HG02981 (cell line): ENCODE measurements around the gene ZNF500.
"Not testable (repeated sequence)": the region's sequence is repeated elsewhere in the genome, so short reads cannot be mapped to it uniquely, and the experiment has no call there.

Experiments
- ATAC-seq: cut with Tn5 transposase; IDR thresholded peaks from one replicate; pipeline ENCODE4 v1.9.1; 2021; ENCODE audit warnings: mild to moderate bottlenecking, moderate library complexity; ENCODE audit not compliant: unreplicated experiment

Gene ZNF500

DNA sequence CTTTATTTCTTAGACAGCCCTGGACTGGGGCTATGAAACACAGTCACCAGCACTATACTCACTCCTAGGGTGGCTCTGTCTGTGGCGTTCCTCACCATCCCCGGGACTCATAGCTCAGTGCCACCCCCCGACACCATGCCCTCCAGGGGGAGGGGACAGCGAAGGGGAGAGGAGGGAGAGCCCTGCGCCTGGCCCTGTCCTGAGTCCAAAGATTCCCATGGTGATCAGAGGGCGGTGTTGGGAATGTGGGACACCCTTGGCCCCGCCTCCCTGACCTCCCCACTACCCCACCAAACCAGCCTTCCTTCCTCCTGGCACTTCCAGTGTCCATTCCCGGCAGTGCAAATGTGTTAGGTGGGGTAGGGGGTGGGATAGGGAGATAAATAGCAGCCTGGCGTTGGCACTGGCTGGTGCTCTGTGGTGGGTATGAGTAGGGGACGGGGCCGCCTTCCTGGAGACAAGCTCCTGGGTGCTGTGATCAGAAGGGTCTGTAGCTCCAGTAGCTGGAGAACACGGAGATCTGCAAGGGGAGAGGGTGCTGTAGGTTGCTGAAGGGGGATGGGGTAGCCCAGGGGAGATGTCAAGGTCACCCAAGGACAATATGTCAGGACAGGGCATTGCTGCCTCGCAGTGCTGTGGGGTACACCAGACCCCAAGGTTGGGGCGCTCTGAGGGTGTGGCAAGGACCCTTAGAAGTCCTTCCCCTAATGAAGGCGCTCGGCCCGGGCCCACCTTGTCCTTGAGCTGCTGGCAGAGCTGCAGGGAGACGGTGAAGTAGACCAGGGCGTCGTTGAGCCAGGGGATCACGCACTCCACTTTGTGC is 30.2 kb upstream of the ZNF500 start:
- no peak for ATAC-seq

DNA sequence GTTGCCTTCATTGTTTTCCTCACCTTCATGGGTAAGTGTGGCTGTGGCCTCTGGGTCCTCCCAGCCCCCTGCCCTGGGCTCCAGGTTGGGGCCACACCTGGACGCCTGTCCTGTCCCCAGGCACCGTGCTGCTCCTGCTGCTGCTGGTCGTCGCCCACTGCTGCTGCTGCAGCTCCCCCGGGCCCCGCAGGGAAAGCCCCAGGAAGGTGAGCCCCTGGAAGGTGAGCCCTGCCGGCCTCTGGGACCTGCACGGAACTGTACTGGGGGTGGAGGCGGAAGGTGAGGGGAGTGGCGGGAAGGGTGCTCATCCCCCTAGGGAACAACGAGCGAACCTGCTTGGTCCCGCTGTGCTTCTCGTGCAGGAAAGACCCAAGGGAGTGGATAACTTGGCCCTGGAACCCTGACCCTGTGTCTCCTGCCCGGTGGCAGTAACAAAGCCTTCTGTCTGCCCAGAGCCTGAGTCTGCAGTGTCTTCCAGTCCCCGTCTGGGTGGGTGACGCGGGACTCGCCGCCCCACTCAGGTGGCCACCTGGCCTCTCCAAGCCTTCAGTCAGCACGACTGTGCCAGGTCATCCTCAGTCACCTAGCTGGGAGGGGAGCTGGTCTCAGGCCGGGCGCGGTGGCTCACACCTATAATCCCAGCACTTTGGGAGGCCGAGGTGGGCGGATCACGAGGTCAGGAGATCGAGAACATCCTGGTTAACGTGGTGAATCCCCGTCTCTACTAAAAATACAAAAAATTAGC is 29.0 kb upstream of the ZNF500 start:
- ATAC-seq = no peak

DNA sequence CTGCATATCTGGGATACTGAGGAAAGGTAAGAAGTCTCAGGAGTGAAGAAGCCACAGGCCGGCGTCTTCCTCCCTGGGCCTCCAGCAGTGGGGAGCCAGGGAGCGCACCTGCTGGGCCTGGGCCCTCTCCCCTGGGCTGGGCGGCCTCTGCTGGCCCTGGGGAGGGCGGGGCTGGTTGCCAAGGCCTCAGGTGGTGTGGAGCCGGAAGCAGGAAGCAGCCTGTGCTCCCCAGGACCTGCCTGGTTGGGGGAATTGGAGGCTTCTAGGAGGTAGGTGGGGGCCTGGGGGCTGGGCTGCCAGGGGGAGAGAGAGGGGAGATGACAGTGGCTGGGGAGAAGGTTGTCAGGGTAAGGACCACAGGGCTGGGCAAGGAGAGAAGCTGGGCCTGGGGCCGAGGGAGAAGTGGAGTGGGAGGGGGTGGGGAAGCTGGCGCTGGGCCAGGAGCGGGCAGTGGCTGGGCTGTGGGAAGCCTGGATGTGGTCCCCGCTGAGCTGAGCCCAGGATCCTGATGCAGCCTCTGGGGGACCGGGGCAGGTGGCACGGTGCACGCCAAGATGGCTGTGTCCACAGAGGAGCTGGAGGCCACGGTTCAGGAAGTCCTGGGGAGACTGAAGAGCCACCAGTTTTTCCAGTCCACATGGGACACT is 28.3 kb upstream of the ZNF500 start, which contains the start of gene SMIM22:
SMIM22 (plus strand) TSS at position 189 of the 647 bp plus-strand sequence; CDS start at position 555, 366 bp downstream.
- ATAC-seq = no peak

DNA sequence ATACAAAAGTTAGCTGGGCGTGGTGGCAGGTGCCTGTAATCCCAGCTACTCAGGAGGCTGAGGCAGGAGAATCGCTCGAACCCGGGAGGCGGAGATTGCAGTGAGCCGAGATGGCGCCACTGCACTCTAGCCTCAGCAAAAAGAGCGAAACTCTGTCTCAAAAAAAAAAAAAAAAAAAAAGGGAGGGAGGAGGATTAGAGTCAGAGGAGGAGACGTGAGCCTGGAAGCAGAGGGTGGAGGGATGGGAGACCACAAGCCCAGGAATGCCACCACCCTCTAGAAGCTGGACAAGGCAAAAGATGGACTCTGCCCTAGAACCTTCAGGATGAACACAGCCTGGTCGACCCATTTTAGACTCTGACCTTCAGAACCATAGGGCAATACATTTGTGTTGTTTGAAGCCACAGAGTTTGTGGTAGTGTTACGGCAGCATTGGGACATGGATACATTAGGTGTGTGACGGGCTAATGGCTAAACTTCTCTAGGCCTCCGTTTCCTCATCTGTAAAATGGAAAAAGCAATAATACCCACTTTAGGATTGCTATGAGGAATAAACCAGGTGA is 26.1 kb upstream of the ZNF500 start:
- no peak for ATAC-seq

DNA sequence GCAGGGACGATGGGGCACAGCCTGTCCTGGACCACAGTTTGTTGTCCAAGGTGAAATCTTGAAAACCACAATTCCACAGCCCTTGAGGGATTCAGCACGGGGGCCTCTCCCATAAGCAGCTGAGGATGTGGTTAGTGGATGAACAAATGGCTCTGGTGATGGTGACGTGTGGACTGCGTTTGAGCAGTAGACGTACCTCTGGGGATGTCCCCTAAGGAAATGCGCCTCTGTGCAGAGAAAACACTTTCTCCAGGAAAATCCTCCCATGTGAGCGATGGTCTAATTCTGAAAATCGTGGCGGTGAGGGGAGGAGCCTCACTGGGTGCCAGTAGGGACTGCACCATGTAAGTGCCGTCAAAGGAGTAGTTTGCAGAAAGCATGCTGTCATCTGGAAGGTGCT is 23.9 kb upstream of the ZNF500 start:
- no peak for ATAC-seq

DNA sequence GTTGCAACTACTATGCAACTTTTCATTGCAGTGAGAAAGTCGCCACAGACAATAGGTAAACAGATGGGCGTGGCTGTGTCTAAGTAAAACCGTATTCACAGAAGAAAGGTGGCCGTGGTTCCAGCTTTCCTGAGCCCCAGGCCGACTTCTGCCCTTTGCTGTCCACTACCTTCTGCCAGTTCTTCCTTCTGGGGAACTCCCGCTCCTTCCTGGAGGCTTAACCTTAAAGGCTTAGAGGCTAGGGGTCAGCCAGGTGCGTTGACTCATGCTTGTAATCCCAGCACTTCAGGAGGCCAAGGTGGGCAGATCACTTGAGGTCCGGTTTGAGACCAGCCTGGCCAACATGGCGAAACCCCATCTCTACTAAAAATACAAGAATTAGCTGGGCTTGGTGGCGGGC is 23.3 kb upstream of the ZNF500 start:
- ATAC-seq = no peak

DNA sequence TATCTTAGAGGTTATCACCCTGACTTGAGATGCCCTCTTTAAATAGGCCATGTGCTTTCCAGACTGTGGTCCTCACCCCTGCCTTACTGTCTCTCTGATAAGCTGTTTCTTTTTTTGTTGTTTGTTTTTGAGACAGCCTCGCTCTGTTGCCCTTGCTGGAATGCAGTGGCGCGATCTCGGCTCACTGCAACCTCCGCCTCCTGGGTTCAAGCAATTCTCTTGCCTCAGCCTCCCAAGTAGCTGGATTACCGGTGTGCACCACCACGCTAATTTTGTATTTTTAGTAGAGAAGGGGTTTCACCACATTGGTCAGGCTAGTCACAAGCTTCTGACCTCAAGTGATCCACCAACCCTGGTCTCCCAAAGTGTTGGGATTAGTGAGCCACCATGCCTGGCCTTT is 21.9 kb upstream of the ZNF500 start:
- ATAC-seq = no peak

DNA sequence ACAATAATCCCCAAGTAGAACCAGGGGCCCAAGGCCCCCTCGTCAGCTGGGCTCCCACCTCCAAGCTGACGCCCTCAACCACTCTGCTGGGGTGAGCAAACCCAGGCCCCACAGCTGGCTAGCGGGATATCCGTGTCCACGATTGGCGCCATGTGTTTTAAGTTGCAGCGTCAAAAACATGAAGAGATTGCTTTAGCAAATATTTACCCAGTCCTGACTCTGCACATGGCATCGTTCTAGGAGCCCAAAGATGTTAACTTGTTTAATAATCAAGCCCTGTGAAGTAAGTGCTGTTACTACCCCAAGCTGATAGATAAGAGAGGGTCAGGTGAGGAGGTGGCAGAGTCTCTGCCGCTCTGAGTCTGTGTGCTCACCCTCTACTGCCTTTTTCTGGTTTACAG is 21.5 kb upstream of the ZNF500 start:
- no peak for ATAC-seq

DNA sequence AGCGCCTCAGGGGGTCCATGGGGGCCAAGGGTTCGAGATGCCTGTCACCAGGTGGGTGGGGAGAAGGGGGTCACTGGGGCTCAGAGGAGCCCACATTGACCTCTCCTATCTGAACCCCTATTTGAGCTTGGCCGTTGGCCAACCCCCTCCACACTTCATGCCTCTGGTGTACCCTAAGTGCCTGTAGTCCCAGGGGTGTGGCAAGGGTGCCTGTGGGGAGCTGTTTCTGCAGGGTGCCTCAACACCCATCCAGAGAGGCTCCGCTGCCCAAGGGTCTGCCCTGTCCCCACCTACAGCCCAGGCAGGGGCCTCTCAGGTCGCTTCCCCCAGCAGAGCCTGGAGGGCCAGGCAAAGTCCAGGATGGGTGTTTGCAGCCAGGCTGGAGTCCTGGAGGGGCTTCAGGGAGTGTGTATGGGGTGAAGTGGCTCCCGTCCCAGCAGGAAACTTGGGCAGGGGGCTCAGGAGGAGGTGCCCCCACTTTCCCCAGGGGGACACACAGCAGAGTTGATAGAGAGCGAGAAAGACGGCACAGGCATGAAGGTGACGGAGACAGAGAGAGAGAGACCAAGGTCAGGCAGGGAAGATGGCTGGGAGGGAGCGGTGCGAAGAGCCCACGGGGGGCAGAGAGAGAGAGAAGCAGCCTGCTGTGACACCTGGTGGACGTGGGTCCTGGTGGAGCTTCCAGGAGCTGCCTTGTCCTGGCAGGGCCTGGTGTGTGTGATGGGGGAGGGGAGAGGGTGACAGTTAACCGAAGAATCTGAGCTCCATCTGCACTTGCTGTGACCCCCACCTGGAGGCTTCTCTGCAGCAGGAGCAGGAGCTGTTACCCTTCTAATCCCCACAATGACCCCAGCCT is 20.9 kb upstream of the ZNF500 start, which contains the start of gene SEPTIN12:
SEPTIN12 (minus strand) TSS at position 719 of the 856 bp plus-strand sequence; CDS start at position 19, 700 bp downstream.
- no peak for ATAC-seq

DNA sequence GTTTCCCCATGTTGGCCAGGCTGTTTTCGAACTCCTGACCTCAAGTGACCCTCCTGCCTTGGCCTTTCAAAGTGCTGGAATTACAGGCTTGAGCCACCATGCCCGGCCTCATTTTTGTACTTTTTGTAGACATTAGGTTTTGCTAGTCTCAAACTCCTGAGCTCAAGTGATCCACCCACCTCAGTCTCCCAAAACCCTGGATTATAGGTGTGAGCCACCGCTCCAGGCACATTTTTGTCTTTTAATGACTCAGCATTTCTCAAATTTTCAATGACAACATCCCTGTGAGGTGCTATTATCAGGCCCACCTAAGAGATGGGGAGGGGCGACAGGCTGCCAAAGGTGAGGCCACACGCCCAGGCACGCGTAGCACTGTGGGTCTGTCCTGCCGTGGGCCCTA is 20.1 kb upstream of the ZNF500 start:
- no peak for ATAC-seq

DNA sequence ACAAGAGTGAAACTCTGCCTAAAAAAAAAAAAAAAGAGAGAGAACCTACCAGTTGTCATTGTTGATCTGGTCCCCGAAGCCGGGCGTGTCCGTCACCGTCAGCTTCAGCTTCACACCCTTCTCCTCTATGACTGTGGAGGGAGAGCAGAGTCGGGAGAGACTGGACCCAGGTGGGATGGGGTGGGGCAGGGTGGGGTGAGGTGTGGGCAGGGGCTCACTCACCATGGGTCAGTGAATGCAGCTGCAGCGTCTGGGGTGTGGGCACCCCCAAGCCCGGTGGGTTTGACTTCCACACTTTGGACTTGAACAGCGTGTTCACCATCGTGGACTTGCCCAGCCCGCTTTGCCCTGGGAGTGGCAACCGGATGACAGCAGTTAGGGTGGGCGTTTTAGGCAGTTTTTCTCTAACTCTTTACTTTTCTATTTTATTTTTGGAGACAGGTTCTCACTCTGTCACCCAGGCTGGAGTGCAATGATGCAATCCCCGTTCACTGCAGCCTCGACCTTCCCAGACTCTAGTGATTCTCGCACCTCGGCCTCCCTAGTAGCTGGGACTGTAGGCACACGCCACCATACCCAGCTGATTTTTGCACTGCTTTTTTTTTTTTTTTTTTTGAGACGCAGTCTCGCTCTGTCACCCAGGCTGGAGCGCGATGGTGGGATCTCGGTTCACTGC is 18.9 kb upstream of the ZNF500 start:
- no peak for ATAC-seq

DNA sequence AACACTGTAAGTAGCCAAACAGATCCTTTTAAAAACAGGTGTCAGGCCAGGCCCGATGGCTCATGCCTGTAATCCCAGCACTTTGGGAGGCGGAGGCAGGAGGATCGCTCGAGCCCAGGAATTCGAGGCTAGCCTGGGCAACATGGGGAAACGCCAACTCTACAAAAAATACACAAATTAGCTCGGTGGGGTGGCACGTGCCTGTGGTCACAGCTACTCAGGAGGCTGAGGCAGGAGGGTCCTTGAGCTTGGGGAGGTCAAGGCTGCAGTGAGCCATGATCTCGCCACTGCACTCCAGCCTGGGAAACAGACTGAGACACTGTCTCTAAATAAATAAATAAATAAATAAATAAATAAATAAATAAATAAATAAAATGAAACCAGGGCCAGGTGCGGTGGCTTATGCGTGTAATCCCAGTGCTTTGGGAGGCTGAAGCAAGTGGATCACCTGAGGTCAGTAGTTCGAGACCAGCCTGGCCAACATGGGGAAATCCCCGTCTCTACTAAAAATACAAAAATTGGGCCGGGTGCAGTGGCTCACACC is 17.6 kb upstream of the ZNF500 start:
- ATAC-seq = not testable (repeated sequence)

DNA sequence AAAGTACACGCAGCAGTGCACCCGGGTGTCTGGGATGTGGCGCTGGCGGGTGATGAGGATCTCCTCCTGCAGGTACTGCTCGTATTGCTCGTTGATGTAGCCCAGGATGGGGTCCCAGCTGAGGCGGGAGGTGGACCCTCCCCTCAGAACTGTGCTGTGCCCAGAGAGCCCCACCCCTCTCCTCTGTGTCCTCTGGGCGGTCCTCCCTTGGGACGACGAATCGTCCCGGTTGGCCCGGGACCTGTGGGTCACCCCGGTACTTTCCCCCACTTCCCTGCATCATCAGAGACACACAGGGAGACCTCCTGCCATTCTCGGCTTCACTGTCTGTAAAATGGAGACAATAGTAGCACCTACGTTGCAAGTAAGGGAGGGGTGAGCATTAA is 17.0 kb upstream of the ZNF500 start:
- no peak for ATAC-seq

DNA sequence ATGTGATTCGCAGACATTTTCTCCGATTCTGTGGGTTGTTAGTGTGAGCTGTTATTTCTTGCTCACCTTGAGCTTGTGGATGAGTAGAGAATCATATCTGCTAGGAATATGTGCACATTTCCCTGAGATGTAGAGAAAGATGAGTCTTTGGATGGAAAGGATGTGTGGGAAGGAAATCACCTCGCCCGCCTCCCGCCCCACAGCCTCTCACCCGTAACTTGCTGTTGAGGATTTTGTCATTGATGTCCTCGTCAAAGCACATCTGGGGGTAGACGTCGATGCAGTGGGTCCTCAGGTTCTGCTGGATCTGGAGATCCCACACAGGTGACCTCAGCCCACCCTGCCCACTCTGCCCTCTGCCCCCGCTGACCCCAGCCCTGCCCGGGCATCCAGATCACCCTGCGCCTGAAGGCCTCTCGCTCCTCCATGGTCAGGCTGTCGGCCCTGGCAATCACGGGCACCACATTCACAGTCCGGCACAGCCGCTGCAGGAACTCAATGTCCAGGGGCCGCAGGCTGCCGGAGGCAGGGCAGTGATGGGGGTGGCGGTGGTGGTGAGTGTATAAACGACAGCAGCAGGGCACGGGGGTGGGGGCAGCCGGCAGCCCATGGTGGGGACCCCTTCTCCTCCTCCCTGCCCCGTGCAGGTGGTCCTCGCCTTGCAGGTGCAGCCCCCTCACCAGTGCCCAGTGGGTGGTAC is 16.4 kb upstream of the ZNF500 start:
- ATAC-seq = no peak

DNA sequence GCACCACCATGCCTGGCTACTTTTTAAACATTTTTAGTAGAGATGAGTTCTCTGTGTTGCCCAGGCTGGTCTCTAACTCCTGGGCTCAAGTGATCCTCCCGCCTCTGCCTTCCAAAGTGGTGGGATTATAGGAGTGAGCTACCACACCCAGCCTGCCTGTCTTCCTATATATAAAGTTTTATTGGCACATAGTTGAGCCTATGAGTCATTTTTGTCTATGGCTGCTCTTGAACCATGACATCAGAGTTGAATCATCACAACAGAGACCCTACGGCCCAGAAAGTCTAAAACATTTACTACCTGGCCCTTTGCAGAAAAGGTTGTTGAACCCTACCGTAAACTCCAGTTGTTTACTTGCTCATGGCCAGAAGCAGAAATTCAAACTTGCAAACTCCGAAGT is 13.3 kb upstream of the ZNF500 start:
- ATAC-seq = no peak

DNA sequence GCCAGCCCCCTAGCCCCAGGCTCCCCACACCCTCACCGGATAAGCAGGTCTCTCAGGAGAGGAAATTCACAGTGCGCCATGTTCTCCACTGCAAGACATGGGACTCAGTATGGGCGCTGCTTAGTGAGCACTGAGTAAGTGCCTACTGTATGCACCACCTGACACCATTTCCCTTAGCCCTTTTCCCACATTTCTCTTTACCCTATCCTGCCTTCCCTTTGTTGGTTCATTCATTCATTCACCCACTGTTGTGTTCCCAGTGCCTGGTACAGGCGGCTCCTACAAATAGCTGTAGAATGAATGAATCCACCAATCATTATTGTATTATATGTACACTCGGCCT is 11.1 kb upstream of the ZNF500 start:
- no peak for ATAC-seq

DNA sequence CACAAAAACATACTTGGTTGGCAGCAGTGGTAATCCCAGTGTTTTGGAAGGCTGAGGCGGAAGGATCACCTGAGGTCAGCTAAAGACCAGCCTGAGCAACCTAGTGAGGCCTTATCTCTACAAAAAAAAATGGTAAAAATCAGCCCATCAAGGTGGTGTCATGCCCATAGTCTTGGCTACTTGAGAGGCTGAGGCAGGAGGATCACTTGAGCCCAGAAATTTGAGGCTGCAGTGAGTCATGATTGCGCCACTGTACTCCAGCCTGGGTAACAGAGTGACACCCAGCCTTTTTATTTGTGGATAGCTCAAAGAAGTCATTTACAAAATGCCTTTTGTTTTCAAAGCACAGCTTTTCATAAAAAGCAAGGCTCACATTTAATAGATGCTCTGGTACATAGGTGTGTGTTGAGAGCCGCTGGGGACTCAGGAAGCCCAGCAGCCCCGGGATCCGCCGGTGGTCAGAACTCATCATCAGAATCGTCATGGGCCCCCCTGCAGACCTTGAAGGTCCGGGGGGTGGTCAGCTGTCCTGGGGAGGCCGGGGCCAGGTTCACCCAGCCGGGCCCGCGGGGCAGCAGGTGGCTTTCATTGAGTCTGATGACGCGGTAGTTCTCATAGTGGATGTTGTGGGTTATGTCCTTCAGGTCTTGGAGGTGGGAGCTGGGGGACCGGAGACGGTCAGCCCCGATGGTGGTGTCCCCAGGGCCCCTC is 10.5 kb upstream of the ZNF500 start:
- ATAC-seq = no peak

DNA sequence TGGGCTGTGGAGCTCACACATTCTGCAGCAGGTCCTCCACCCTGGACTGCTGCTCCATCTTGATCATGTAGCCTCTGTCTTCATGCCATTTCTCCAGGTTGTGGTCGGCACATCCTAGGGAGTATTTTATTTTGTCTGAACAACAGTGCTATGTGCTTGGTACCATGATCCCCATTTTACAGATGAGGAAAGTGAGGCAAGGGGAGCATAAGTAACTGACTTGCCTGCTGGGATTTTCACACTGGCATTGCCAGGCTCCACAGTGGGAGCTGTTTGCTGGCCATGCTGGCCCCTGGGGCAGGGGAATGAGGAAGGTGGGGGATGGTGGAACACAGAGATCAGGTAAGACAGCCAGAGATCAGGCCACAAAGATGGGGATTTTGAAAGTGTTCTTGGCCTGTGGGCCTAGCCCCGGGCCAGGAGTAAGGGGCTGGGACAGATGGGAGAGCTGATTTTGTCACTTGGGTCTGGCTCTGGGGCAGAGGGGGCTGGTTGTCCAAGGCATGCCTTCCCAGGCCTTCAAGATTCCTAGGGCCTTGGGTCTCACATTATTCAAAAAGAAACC is 9.3 kb upstream of the ZNF500 start:
- no peak for ATAC-seq
